NCI-H510A (cell line): Measurements from ENCODE around the gene CPNE4.

Experiments used
- DNase-seq: peaks from one replicate; lab custom pipeline; 2025; lab: John Stamatoyannopoulos, UW

The CPNE4 gene

DNA sequence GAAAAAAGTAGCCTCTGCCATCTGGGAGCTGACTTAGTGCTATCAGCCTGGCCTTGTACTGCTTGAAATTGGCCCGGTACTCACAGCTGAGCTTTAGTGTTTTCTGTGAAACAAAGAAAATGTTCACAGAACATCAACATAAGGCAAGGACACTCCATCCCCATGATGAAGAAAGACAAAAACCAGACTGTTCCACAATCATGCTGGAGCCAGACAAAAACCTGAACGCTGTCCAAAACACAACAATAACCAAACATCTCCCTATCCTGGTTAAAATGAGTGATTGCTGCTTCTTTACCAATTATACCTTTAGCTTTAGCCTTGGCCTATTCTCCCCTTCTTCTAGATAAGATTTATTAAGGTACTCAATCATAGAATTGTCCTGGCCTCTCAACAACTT, 153.9 kb downstream of the CPNE4 start:
- DNase-seq: no peak

DNA sequence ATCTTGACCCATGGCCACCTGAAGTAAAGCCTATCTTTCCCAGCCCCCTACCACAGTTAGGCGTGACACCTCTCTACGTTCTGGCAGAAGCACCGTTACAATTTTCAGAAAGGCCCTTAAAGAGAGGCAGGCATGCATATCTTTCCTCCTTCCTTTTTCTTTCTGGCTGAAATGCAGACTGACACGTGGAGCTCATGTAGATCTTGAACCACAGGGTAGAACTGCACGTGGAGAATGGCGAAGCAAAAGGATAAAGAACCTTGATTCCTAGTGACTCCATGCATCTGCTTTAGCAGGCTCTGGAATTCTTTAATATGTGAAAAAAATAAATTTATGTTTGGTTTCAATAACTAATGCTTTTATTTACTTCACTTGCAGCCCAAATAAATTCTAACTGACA, 166.6 kb downstream of the CPNE4 start:
- DNase-seq: no peak

GRCh38 chr3:131856171-131856570, 178.6 kb downstream of the CPNE4 start:
- DNase-seq: no peak

- no peak for DNase-seq
Observed at GRCh38 chr3:131850223-131850622, 184.6 kb downstream of the CPNE4 start.

- no peak for DNase-seq
Observed at GRCh38 chr3:131849616-131850015, 185.2 kb downstream of the CPNE4 start.

DNA sequence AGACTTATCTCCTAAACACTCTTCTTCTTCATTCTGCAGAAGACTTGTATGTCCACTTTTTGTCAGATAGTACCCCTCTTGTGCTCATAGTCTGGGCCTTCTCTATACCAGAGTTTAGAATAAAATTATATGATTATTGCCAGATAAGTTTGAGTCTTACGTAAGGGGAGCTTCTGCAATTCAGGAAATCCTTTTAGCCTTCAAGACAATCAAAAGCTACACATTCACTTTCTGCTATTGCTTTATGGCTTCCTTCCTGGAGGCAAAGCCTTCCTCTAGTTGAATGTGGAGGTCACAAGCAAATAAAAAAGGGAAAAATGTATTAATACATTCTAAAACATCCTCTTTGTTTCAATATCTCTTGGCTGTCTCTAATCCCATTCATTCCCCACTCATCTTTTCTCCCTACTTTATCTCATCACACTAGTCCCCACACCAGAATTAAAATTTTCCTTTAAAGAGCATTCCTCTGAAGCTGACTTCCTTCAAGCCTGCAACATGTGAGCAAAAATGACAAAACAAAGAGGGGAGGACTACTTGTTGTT, 186.8 kb downstream of the CPNE4 start:
- DNase-seq: no peak

- DNase-seq: no peak
Observed at GRCh38 chr3:131846296-131846924, 188.4 kb downstream of the CPNE4 start.

DNA sequence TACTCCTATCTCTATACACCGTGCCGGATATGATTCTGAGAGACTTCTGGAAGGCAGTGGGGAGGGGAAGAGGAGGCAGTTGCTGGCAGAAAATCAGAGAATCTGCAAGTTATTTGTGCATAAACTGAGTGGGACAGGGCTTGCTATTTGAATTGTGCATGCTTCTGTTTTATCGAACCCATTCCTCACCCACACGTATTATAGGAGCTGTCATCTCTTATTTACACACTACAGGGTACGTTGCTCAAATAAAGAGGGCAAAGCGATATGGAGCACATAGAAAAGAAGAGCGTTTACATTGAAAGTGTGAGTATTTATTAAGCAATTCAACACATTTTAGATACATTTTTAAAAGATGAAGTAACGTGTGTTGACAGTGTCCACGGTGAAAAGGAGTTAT, 191.6 kb downstream of the CPNE4 start:
- no peak for DNase-seq

- DNase-seq: no peak
Observed at GRCh38 chr3:131840156-131840797, 194.5 kb downstream of the CPNE4 start.

DNA sequence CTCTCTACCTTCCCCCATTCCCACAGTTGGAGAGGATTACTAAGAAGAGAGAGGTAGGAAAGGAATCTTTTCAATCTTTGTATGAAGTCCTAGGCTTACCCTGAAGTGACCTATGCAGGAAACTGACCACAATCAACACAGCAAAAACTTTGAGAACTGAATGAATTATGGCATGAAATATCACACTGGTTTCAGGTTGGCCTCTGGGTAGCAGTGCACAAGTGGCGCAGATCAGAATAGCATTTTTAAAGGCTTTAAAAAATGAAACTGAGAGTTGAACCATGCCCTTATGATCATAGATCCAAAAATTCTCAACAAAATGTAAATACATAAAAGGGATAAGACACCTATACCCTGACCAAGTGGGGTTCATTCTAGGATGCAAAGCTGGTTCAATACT, 198.9 kb downstream of the CPNE4 start:
- DNase-seq: no peak

- no peak for DNase-seq
Observed at GRCh38 chr3:131831608-131832007, 203.2 kb downstream of the CPNE4 start.

DNA sequence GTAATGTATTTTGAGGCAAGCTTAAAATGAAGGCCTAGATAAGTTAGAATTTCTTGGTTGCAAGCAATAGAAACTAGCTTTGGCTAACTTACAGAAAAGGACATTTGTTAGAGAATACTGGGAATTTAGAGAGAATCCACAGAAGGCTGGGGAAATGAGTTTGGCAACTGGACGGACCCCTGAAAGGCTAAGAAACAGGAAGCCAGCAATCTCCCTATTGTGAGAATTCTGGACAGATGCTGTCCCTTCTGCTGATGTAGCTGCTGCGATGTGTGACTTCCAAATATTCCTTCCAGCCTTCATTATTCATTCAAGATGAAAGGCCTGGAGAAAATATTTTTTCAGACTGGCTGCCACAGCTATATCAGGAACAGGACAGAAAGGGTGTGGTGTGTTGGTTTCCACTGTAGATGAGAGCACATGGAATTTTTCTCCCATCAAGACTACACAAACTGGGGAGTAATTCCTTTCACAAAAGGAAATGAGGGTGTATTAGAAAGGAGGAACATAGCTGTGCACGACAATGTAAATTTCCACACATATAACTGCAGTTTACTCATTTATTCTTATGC, 213.5 kb downstream of the CPNE4 start:
- no peak for DNase-seq

DNA sequence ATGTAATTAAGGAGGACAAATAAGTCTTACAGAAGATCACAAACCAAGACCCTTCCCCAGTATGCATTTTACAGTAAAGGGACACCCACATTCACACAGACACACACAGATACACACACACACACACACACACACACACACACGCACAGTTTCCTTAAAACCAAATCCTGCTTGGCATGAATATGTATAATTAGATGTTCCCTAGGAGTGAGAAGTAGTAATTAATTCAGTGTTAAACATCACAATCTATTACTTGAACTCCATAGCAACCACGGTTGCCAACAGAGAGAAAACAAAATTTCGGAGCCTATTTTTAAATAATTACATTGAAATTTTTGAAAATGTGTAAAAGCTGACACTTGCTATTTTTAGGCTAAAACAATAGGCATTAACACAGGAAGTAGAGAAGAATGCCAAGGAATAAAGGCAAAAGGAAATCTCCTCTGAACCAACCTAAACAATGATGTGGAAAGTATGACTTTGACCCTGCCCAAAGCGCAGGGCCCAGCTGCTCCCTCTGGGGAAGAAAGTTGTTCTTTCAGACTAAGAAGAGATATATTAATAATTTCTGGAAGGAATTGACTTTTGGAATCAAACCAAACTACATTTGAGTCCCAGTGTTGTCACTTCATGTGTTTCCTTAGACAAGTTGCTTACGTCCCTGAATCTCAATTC, 215.3 kb downstream of the CPNE4 start:
- no peak for DNase-seq

GRCh38 chr3:131812433-131812832, 222.4 kb downstream of the CPNE4 start:
- DNase-seq: no peak

- DNase-seq: no peak
Observed at GRCh38 chr3:131811481-131811880, 223.3 kb downstream of the CPNE4 start.

DNA sequence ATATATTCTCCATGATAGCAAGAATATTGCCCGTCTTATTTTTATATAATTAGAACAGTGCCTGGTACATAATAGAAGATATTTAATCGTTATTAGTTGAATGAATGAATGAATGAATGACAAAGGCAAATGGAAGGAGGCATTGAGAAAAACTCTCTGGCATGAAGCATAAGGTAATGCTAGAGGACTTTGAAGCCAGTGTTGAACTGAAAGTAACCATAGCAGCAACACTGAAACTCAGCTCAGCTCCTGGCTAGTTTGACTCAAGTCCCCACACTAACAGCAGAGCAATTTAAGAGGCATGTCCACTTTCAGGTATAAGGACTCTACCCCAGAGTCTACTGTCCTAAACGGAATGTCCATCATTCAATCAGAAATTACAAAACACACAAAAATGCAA, 227.0 kb downstream of the CPNE4 start:
- no peak for DNase-seq

DNA sequence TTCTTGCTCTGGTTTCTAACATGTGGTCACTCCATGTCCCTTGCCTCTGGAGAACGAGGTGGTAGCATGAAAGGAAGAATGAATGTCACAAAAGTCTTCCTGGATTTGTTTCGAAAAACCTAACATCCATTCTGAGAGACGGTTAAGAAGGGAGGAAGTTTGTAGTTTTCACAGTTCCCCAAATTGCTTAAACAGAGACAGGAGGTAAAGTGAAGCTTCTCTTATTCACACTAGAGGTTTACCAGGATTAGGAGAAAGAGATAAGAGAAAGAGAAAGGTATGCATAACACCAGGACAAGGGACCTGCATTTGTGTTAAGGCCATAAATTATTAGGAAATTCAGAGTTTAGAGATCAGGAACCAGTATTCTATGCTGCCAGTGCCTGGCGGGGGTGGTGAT, 228.1 kb downstream of the CPNE4 start:
- DNase-seq: no peak

GRCh38 chr3:131804565-131805133, 230.2 kb downstream of the CPNE4 start:
- DNase-seq: no peak

DNA sequence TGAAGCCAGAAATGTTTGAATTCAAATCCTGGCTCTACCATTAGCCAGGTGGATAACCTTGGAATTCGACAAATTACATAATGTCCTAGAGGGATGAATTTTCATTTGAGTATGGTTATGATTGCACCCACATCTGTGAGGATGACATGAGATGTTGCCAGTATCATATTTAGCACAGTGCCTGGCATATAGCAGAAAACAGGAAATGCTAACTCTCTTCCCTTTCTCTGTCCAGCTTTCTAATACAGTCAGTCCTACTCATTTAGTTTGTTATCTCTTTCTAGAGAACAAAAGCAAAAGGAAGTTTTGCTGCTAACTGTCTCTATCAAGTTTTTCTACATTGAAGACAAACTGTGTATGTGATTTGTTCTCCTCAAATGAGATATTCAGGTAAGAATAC, 231.7 kb downstream of the CPNE4 start:
- DNase-seq: no peak

GRCh38 chr3:131802029-131802428, 232.8 kb downstream of the CPNE4 start:
- DNase-seq: no peak

DNA sequence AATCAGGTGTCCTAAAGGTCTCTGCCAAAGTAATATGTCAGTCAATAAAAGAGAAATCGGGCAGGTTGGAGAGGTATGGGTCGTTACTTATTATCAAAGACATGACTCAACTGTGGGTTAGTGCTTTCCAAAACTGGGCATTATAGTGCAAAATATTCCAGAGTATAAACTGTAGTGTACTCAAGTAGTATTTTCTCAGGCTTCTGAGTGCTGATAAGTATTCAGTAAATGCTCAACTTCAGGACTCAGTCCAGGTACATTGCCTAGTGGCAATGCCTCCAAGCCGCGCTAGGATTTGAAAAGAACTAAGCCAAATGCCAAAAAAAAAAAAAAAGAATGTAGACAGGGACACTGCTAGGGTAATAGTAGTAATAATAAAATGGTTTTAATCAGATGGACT, 233.2 kb downstream of the CPNE4 start:
- DNase-seq: no peak

- no peak for DNase-seq
Observed at GRCh38 chr3:131797776-131798175, 237.0 kb downstream of the CPNE4 start.
